IMR-90 (cell line): ENCODE results near the gene CACNA2D1. TPM values are rescaled to one million over a fixed set of nuclear protein-coding genes. Genes with fewer than 3 reads are reported as not detected.

ENCODE experiments used
- ATAC-seq: fragments of 200-7000 bp; cut with Tn5 transposase; 2 replicates; pipeline ENCODE4 v1.9.1; 2020; ENCODE audit warnings: low read depth, mild to moderate bottlenecking, moderate library complexity
- BruUV-seq: library from RNA; stranded (reverse); fragments of 400-500 nt; replicated peaks from 2 replicates; lab custom pipeline; 2021; lab: Mats Ljungman, UMichigan
- CTCF ChIA-PET: fragments of 300-600 bp; formaldehyde crosslinking; extraction: SDS; loops from one replicate; lab custom pipeline; 2021; ENCODE audit warnings: antibody characterized with exemption; lab: Yijun Ruan, JAX
- POLR2A ChIA-PET: fragments of 300-600 bp; sonication (Branson Sonifier 250); formaldehyde crosslinking; loops from one replicate; lab custom pipeline; 2022; ENCODE audit warnings: antibody characterized with exemption; ENCODE audit not compliant: unreplicated experiment; lab: Charles Lee
- DNase-seq: peaks from one replicate; pipeline ENCODE4 v3.0.0; 2013
- H2AFZ ChIP-seq: replicated peaks from 2 replicates; pipeline ENCODE3; 2013; ENCODE audit warnings: low read length, mild to moderate bottlenecking; ENCODE audit not compliant: poor library complexity
- H2AK5ac ChIP-seq: 2 replicates; pipeline ENCODE4 v1.6.1; 2013; ENCODE audit warnings: low read depth, low read length, inconsistent platforms
- H2AK9ac ChIP-seq: replicated peaks from 2 replicates; pipeline ENCODE3; 2013; ENCODE audit warnings: mild to moderate bottlenecking, low read depth, low read length, moderate library complexity; ENCODE audit not compliant: poor library complexity
- H2BK120ac ChIP-seq: 2 replicates; pipeline ENCODE4 v1.6.1; 2013; ENCODE audit warnings: low read depth, low read length, inconsistent platforms
- H2BK15ac ChIP-seq: 3 replicates; pipeline ENCODE4 v1.6.1; 2013; ENCODE audit warnings: low read depth, low read length, inconsistent platforms
- H2BK20ac ChIP-seq: 2 replicates; pipeline ENCODE4 v1.6.1; 2013; ENCODE audit warnings: low read depth, mild to moderate bottlenecking, inconsistent platforms, low read length, moderate library complexity
- H2BK5ac ChIP-seq: 2 replicates; pipeline ENCODE4 v1.6.1; 2013; ENCODE audit warnings: mild to moderate bottlenecking, low read depth, low read length, inconsistent platforms; ENCODE audit not compliant: poor library complexity, severe bottlenecking
- H3K14ac ChIP-seq: replicated peaks from 2 replicates; pipeline ENCODE4 v1.6.1; 2013; ENCODE audit warnings: low read depth, low read length, inconsistent platforms
- H3K18ac ChIP-seq: 2 replicates; pipeline ENCODE4 v1.6.1; 2013; ENCODE audit warnings: low read depth, low read length, control low read depth
- H3K23ac ChIP-seq: 2 replicates; pipeline ENCODE4 v1.6.1; 2013; ENCODE audit warnings: low read depth, low read length, inconsistent platforms
- H3K27ac ChIP-seq: 2 replicates; pipeline ENCODE4 v1.5.1; 2013; ENCODE audit warnings: mild to moderate bottlenecking, control low read depth, low read length; ENCODE audit not compliant: insufficient read depth
- H3K27me3 ChIP-seq: 2 replicates; pipeline ENCODE4 v1.6.1; 2013; ENCODE audit warnings: low read length; ENCODE audit not compliant: control insufficient read depth, insufficient read depth
- H3K36me3 ChIP-seq: 2 replicates; pipeline ENCODE4 v1.6.1; 2013; ENCODE audit warnings: low read length, mixed read lengths; ENCODE audit not compliant: control insufficient read depth, insufficient read depth
- H3K4ac ChIP-seq: 2 replicates; pipeline ENCODE4 v1.6.1; 2013; ENCODE audit warnings: low read depth, low read length, inconsistent platforms
- H3K4me1 ChIP-seq: 2 replicates; pipeline ENCODE4 v1.6.1; 2013; ENCODE audit warnings: low read length, mixed read lengths; ENCODE audit not compliant: control insufficient read depth, insufficient read depth
- H3K4me2 ChIP-seq: 2 replicates; pipeline ENCODE4 v1.6.1; 2013; ENCODE audit warnings: low read depth, mild to moderate bottlenecking, control low read depth, low read length, moderate library complexity
- H3K4me3 ChIP-seq: 2 replicates; pipeline ENCODE4 v1.5.1; 2013; ENCODE audit warnings: low read depth, mild to moderate bottlenecking, control low read depth, low read length, moderate library complexity; ENCODE audit not compliant: insufficient read depth
- H3K56ac ChIP-seq: 2 replicates; pipeline ENCODE4 v1.6.1; 2013; ENCODE audit warnings: low read length, inconsistent platforms; ENCODE audit not compliant: insufficient read depth; ENCODE audit errors: extremely low read depth
- H3K79me1 ChIP-seq, 2 experiments: 2 replicates each; pipeline ENCODE4 v1.6.1; 2013; ENCODE audit warnings: low read length in 2 of 2, inconsistent platforms in 1 of 2, low read depth in 1 of 2
- H3K9ac ChIP-seq: 2 replicates; pipeline ENCODE4 v1.6.1; 2013; ENCODE audit warnings: low read depth, low read length, control low read depth
- H3K9me1 ChIP-seq: 2 replicates; pipeline ENCODE4 v1.6.1; 2013; ENCODE audit warnings: low read length, inconsistent platforms; ENCODE audit not compliant: insufficient read depth
- H3K9me3 ChIP-seq: 2 replicates; pipeline ENCODE4 v1.6.1; 2013; ENCODE audit warnings: low read length; ENCODE audit not compliant: control insufficient read depth, insufficient read depth
- H4K20me1 ChIP-seq: 2 replicates; pipeline ENCODE4 v1.6.1; 2013; ENCODE audit warnings: low read length, inconsistent platforms; ENCODE audit not compliant: insufficient read depth
- H4K5ac ChIP-seq: 2 replicates; pipeline ENCODE4 v1.6.1; 2013; ENCODE audit warnings: mild to moderate bottlenecking, low read depth, low read length, control low read depth
- H4K8ac ChIP-seq, 2 experiments: 2 replicates each; pipeline ENCODE4 v1.6.1; 2013; ENCODE audit warnings: low read depth in 2 of 2, low read length in 2 of 2, control low read depth in 1 of 2, inconsistent platforms in 1 of 2
- H4K91ac ChIP-seq: 2 replicates; pipeline ENCODE4 v1.6.1; 2013; ENCODE audit warnings: low read depth, low read length, inconsistent platforms; ENCODE audit not compliant: insufficient read depth
- FOS ChIP-seq: fragments of 150-350 bp; IDR thresholded peaks from 2 replicates; pipeline ENCODE4 v1.6.1; 2016; ENCODE audit warnings: low read depth, low read length
- RAD21 ChIP-seq: IDR thresholded peaks from 2 replicates; pipeline ENCODE4 v1.6.1; 2012; ENCODE audit warnings: low read length, improper control_type of control experiment
- SMC3 ChIP-seq: fragments of 150-350 bp; IDR thresholded peaks from 2 replicates; pipeline ENCODE4 v1.6.1; 2016; ENCODE audit warnings: low read depth, mild to moderate bottlenecking, antibody characterized with exemption, low read length, moderate library complexity
- WGBS, 2 experiments: methylation state at CpG; one replicate each; pipeline versions ENCODE4 v1.1.5 to v1.1.7; 2013; ENCODE audit warnings: missing lambda C conversion rate in 2 of 2; ENCODE audit not compliant: insufficient read length in 1 of 2; ENCODE audit errors: extremely low coverage in 2 of 2; 5-methylcytosine and 5-hydroxymethylcytosine counted together
- dilution Hi-C: fragments of 300-500 bp; cut with HindIII; formaldehyde crosslinking; loops from one replicate; pipeline ENCODE4 v1.14.3; 2018; ENCODE audit warnings: low sequenced_read_pairs; ENCODE audit not compliant: unreplicated experiment
- in situ Hi-C: fragments of 300-500 bp; cut with MboI; formaldehyde crosslinking; loops from 3 replicates; pipeline ENCODE4 v1.14.3; 2019; ENCODE audit warnings: low sequenced_read_pairs, inconsistent platforms, mixed read lengths
- intact Hi-C: fragments of 100-400 bp; cut with micrococcal nuclease; formaldehyde crosslinking; loops from 2 replicates; pipeline ENCODE4 v1.10.0; 2022
- polyA plus RNA-seq, 3 experiments: library from polyadenylated mRNA; depleted of rRNA; stranded (reverse); fragments of >200 nt; gene quantifications; 2 replicates each; pipeline ENCODE4 v1.2.3, GENCODE V29; 2012; ENCODE audit warnings: low replicate concordance in 1 of 3
- total RNA-seq: library from RNA; depleted of rRNA; stranded (reverse); fragments of >200 nt; gene quantifications from 2 replicates; pipeline ENCODE4 v1.2.3, GENCODE V29; 2012

Gene CACNA2D1
- total and polyA plus RNA-seq, 2 of the 4 experiments (the other 2 are of a cell fraction) = 5.8 to 21.9 TPM

DNA sequence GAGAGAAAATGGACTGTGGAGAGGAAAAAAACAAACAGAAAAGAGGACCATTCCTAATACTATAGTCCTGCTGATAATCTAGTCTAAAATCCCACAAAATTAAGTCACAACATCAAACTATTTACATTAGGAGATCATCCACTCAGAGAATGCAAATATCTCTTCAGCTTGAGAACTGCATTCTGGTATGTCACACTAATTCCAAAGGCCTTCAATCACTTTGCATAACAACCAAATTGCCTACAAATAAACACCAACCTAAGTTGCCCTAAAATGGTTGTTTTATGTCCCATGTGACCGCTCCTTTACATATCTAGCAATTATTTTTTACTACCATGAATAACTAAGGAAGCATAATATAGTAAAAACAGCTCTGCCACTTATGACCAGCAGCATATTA is 264.3 kb downstream of the CACNA2D1 start:
- intact Hi-C loops = no loop called here
- H3K9ac ChIP-seq = no peak overlapping the region
- ChIA-PET CTCF (no interaction called here), POLR2A (no interaction called here)
- no peak overlapping the region for H4K8ac ChIP-seq
- H3K4me2 ChIP-seq = no peak overlapping the region
- H3K79me1 ChIP-seq = 0 out of 4 replicates have a peak, but pooled peaks cover 0 to 15% of the 10 kb centered on the region in 2 experiments
- H2AK9ac ChIP-seq = no peak overlapping the region
- DNase-seq = peak; percentile 31
- no CpG with 5 or more reads among the region's 1 CpG for WGBS, 2 experiments
- H2BK20ac ChIP-seq = no peak overlapping the region
- in situ Hi-C loops = no loop called here
- no peak overlapping the region for H3K27ac ChIP-seq
- peaks cover 9% of the 10 kb centered on the region; the same call in 1 of the 2 replicates for H3K9me1 ChIP-seq
- ATAC-seq = no peak; the same call in 1 of the 2 replicates
- no peak overlapping the region for H3K23ac ChIP-seq
- no peak overlapping the region for H2BK15ac ChIP-seq
- no peak overlapping the region for H3K56ac ChIP-seq
- no peaks in the 10 kb centered on the region for H3K36me3 ChIP-seq
- no peak overlapping the region for H4K5ac ChIP-seq
- H2AK5ac ChIP-seq = no peak overlapping the region
- no peak overlapping the region for H3K14ac ChIP-seq
- H3K27me3 ChIP-seq = no peaks in the 10 kb centered on the region
- H4K91ac ChIP-seq = no peak overlapping the region
- dilution Hi-C loops = no loop called here
- no TSS peak for BruUV-seq
- TF ChIP-seq RAD21 (no peak), SMC3 (no peak), FOS (no peak)
- H3K4me3 ChIP-seq = no peak overlapping the region
- H3K18ac ChIP-seq = no peak overlapping the region
- H2AFZ ChIP-seq = no peak overlapping the region
- no peak overlapping the region for H2BK5ac ChIP-seq
- no peak overlapping the region for H3K4ac ChIP-seq
- H3K9me3 ChIP-seq = no peaks in the 10 kb centered on the region
- peaks cover 2% of the 10 kb centered on the region for H3K4me1 ChIP-seq
- H4K20me1 ChIP-seq = no peaks in the 10 kb centered on the region
- H2BK120ac ChIP-seq = no peak overlapping the region
